Measurements from ENCODE around the gene TSSK2.

Gene TSSK2

GRCh38 chr22:19134176-19134831, 3.2 kb downstream of the TSSK2 start:
- no peak for DNase-seq (ENCODE audit: low read depth)
- H3K4me3 ChIP-seq (ENCODE audit: low read length), result no peak overlapping the region
- TF ChIP-seq, protein P1, sequence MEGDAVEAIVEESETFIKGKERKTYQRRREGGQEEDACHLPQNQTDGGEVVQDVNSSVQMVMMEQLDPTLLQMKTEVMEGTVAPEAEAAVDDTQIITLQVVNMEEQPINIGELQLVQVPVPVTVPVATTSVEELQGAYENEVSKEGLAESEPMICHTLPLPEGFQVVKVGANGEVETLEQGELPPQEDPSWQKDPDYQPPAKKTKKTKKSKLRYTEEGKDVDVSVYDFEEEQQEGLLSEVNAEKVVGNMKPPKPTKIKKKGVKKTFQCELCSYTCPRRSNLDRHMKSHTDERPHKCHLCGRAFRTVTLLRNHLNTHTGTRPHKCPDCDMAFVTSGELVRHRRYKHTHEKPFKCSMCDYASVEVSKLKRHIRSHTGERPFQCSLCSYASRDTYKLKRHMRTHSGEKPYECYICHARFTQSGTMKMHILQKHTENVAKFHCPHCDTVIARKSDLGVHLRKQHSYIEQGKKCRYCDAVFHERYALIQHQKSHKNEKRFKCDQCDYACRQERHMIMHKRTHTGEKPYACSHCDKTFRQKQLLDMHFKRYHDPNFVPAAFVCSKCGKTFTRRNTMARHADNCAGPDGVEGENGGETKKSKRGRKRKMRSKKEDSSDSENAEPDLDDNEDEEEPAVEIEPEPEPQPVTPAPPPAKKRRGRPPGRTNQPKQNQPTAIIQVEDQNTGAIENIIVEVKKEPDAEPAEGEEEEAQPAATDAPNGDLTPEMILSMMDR (IDR thresholded peaks at IDR 0.05; ENCODE audit: insufficient read depth, low read depth, low read length, missing control alignments), result no peak

- TF ChIP-seq, protein P1 (IDR thresholded peaks at IDR 0.05; ENCODE audit: insufficient read depth, low read depth, low read length, missing control alignments), result no peak
- no peak for DNase-seq (ENCODE audit: low read depth)
- no peak overlapping the region for H3K4me3 ChIP-seq (ENCODE audit: low read length)
These were observed 3.8 kb downstream of the TSSK2 start for GRCh38 chr22:19134874-19135273.

DNA sequence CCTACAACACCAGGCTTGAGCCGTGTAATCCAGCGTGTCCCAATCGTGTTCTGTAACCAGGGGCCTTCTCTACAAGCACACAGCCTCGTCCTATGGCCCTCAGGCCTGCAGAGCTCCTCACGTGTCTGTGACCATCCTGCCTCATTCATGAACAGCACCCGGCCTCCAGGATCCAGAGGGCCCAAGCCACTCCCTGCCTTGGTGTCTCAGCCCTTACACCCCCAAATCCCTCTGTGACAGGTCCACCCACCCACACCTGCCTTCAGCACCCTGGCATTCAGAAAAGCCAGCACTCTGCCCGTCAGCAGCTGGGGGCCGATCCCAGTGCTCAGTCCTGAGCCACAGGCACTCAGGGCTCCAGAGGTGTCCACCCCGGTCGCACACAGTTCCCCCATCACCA, 5.8 kb downstream of the TSSK2 start:
- DNase-seq (ENCODE audit: low read depth), result no peak
- no peak overlapping the region for H3K4me3 ChIP-seq (ENCODE audit: low read length)
- TF ChIP-seq, protein P1 (IDR thresholded peaks at IDR 0.05; ENCODE audit: insufficient read depth, low read depth, low read length, missing control alignments), result no peak

DNA sequence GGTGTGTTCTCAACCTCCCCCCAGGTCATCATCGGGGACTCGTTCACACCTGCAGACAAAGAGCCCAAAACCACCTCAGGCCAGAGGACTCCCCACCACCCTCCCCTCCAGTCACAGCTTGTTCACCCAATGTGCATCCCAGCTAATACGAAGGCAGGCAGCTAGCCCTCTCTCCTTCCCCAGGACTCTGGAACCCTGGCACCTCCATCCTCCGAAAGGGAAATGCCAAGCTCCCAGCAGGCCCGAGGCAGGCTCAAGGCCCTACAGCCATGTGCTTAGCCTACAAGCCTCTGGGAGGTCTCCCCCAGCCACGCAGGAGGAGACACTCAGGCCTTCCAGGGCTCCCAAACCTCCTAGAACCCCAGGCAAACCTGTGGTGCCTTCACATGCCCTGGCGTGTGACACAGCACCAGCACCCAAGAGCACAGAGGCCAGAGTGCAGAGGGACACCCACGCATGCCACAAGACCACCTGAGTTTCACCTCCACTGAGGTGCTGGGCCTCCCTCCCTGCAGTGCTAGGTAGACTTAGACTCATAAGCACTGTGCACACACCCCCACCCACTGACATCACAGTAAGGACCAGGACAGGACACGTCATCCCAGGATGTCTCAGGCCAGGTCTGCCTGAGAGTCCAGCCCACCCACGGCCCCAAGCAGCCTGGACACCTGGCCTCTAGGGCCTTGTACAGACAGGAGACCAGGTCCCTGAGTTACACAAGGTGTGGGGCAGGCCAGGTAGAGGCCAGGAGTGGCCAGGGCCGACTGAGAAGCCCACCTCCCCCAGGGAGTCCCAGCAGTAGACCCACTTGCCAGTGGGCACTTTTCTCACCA, 6.5 kb downstream of the TSSK2 start:
- no peak for DNase-seq (ENCODE audit: low read depth)
- TF ChIP-seq, protein P1 (IDR thresholded peaks at IDR 0.05; ENCODE audit: insufficient read depth, low read depth, low read length, missing control alignments), result no peak
- H3K4me3 ChIP-seq (ENCODE audit: low read length), result no peak overlapping the region

- no peak overlapping the region for H3K4me3 ChIP-seq (ENCODE audit: low read length)
- TF ChIP-seq, protein P1 (IDR thresholded peaks at IDR 0.05; ENCODE audit: insufficient read depth, low read depth, low read length, missing control alignments), result no peak
- DNase-seq (ENCODE audit: low read depth), result no peak
These were observed 7.3 kb downstream of the TSSK2 start for GRCh38 chr22:19138217-19139000.

DNA sequence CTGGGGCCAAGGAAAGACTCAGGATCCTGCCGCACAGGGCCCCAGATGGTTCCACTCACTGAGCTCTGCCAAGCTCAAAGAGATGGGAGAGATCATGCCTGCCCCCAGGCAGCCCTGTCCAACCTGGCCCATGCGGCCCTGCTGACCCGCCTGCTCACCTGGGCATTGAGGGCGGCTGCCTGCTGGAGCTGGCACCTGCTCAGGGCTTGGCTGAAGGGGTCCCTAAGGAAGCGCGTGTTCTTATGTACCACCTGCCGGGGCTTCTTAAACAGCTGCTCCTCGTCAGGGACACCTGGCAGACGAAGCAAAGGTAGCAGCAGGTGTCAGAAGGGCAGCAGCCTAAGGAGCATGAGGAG, 7.9 kb downstream of the TSSK2 start:
- no peak for DNase-seq (ENCODE audit: low read depth)
- TF ChIP-seq, protein P1 (IDR thresholded peaks at IDR 0.05; ENCODE audit: insufficient read depth, low read depth, low read length, missing control alignments), result no peak
- no peak overlapping the region for H3K4me3 ChIP-seq (ENCODE audit: low read length)
